ENCODE results near the gene RRAGB.
"Not testable (repeated sequence)": the region's sequence is repeated elsewhere in the genome, so short reads cannot be mapped to it uniquely, and the experiment has no call there.

Gene RRAGB

GRCh38 chrX:55717521-55718497, at the start of gene RRAGB:
Gene RRAGB (plus strand): TSS chrX:55717749. CDS start chrX:55718328, 579 bp downstream.
- Histone ChIP-seq H3K27me3 (ENCODE audit: insufficient read depth, low read depth, severe bottlenecking) (no peaks in the 10 kb centered on the region), H3K9me3 (ENCODE audit: severe bottlenecking) (no peaks in the 10 kb centered on the region), H3K4me3 (ENCODE audit: low read depth, low read length) (peak within 1 kb of the TSS; percentile 82), H3K27ac (peak within 1 kb of the TSS; percentile 48), H3K36me3 (no peaks in the 10 kb centered on the region)
- TF ChIP-seq, protein P1, sequence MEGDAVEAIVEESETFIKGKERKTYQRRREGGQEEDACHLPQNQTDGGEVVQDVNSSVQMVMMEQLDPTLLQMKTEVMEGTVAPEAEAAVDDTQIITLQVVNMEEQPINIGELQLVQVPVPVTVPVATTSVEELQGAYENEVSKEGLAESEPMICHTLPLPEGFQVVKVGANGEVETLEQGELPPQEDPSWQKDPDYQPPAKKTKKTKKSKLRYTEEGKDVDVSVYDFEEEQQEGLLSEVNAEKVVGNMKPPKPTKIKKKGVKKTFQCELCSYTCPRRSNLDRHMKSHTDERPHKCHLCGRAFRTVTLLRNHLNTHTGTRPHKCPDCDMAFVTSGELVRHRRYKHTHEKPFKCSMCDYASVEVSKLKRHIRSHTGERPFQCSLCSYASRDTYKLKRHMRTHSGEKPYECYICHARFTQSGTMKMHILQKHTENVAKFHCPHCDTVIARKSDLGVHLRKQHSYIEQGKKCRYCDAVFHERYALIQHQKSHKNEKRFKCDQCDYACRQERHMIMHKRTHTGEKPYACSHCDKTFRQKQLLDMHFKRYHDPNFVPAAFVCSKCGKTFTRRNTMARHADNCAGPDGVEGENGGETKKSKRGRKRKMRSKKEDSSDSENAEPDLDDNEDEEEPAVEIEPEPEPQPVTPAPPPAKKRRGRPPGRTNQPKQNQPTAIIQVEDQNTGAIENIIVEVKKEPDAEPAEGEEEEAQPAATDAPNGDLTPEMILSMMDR (IDR thresholded peaks at IDR 0.05; ENCODE audit: low read depth, low read length), result peak; percentile 44
- peak; percentile 94 for DNase-seq

GRCh38 chrX:55668084-55668483, 49.5 kb upstream of the RRAGB start:
- H3K27me3 ChIP-seq (ENCODE audit: insufficient read depth, low read depth, severe bottlenecking), result peaks cover 5% of the 10 kb centered on the region
- H3K27ac ChIP-seq, result no peak overlapping the region
- no peak for DNase-seq
- H3K9me3 ChIP-seq (ENCODE audit: severe bottlenecking), result no peaks in the 10 kb centered on the region
- no peak overlapping the region for H3K4me3 ChIP-seq (ENCODE audit: low read depth, low read length)
- H3K36me3 ChIP-seq, result no peaks in the 10 kb centered on the region
- TF ChIP-seq, protein P1 (IDR thresholded peaks at IDR 0.05; ENCODE audit: low read depth, low read length), result no peak

- DNase-seq; H3K4me3 ChIP-seq (ENCODE audit: low read depth, low read length); H3K27ac ChIP-seq; H3K9me3 ChIP-seq (ENCODE audit: severe bottlenecking); H3K36me3 ChIP-seq: not testable (repeated sequence)
- peaks cover 26% of the 10 kb centered on the region for H3K27me3 ChIP-seq (ENCODE audit: insufficient read depth, low read depth, severe bottlenecking)
Measured at GRCh38 chrX:55688579-55688978, 29.0 kb upstream of the RRAGB start.

DNA sequence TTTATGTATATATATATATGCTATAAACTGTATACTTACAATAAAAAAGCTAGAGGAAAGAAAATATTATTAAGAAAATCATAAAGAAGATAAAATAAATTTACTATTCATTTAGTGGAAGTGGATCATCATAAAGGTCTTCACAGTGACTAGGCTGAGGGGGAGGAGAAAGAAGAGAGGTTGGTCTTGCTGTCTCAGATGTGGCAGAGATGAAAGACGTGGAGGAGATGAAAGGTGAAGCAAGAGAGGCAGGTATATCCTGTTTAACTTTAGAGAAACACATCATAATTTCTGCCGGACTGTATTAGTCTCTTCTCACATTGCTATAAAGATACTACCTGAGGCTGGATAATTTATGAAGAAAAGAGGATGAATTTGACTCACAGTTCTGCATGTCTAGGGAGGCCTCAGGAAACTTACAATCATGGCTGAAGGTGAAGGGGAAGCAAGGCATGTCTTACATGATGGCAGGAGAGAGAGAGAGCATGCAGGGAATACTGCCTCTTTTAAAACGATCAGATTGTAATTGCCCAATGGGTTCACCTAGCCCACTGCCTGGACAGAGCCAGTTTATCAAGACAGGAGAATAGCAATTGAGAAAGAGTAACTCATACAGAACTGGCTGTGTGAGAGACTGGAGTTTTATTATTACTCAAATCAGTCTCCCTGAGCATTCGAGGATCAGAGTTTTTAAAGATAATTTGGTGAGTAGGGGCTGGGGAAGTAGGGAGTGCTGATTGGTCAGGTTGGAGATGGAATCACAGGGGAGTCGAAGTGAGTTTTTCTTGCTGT, 22.1 kb upstream of the RRAGB start:
- no peaks in the 10 kb centered on the region for H3K36me3 ChIP-seq
- H3K9me3 ChIP-seq (ENCODE audit: severe bottlenecking), result peaks cover 2% of the 10 kb centered on the region
- H3K4me3 ChIP-seq (ENCODE audit: low read depth, low read length), result no peak overlapping the region
- TF ChIP-seq, protein P1 (IDR thresholded peaks at IDR 0.05; ENCODE audit: low read depth, low read length), result no peak
- no peak overlapping the region for H3K27ac ChIP-seq
- peaks cover 28% of the 10 kb centered on the region for H3K27me3 ChIP-seq (ENCODE audit: insufficient read depth, low read depth, severe bottlenecking)
- DNase-seq, result no peak

GRCh38 chrX:55697381-55697780, 20.2 kb upstream of the RRAGB start:
- H3K4me3 ChIP-seq (ENCODE audit: low read depth, low read length), result no peak overlapping the region
- H3K27ac ChIP-seq, result no peak overlapping the region
- H3K9me3 ChIP-seq (ENCODE audit: severe bottlenecking), result no peaks in the 10 kb centered on the region
- no peaks in the 10 kb centered on the region for H3K36me3 ChIP-seq
- no peak for DNase-seq
- H3K27me3 ChIP-seq (ENCODE audit: insufficient read depth, low read depth, severe bottlenecking), result peaks cover 22% of the 10 kb centered on the region
- TF ChIP-seq, protein P1 (IDR thresholded peaks at IDR 0.05; ENCODE audit: low read depth, low read length), result no peak

DNA sequence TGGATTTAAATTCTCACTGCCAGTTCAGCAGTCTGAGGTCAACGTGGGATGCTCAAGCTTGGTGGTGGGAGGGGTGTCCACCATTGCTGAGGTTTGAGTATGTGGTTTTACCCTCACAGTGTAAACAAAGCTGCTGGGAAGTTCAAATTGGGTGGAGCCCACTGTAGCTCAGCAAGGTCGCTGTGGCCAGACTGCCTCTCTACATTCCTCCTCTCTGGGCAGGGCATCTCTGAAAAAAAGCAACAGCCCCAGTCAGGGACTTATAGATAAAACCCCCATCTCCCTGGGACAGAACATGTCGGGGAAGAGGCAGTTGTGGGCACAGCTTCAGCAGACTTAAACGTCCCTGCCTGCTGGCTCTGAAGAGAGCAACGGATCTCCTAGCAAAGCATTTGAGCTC, 14.9 kb upstream of the RRAGB start:
- Histone ChIP-seq H3K27ac (no peak overlapping the region), H3K4me3 (ENCODE audit: low read depth, low read length) (no peak overlapping the region), H3K36me3 (no peaks in the 10 kb centered on the region), H3K9me3 (ENCODE audit: severe bottlenecking) (no peaks in the 10 kb centered on the region), H3K27me3 (ENCODE audit: insufficient read depth, low read depth, severe bottlenecking) (peaks cover 4% of the 10 kb centered on the region)
- TF ChIP-seq, protein P1 (IDR thresholded peaks at IDR 0.05; ENCODE audit: low read depth, low read length), result no peak
- DNase-seq, result no peak

GRCh38 chrX:55703436-55703835, 14.1 kb upstream of the RRAGB start:
- H3K27ac ChIP-seq; H3K9me3 ChIP-seq (ENCODE audit: severe bottlenecking); H3K36me3 ChIP-seq; DNase-seq; H3K4me3 ChIP-seq (ENCODE audit: low read depth, low read length); H3K27me3 ChIP-seq (ENCODE audit: insufficient read depth, low read depth, severe bottlenecking): not testable (repeated sequence)

DNA sequence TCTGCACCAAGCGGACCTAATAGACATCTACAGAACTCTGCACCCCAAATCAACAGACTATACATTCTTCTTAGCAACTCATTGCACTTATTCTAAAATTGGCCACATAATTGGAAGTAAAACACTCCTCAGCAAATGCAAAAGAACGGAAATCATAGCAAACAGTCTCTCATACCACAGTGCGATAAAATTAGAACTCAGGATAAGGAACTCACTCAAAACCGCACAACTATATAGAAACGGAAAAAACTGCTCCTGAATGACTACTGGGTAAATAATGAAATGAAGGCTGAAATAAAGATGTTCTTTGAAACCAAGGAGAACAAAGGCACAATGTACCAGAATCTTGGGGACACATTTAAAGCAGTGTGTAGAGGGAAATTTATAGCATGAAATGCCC, 12.5 kb upstream of the RRAGB start:
- not testable (repeated sequence) for H3K9me3 ChIP-seq (ENCODE audit: severe bottlenecking); H3K27me3 ChIP-seq (ENCODE audit: insufficient read depth, low read depth, severe bottlenecking); H3K36me3 ChIP-seq; H3K4me3 ChIP-seq (ENCODE audit: low read depth, low read length); H3K27ac ChIP-seq; DNase-seq
